Ishikawa (cell line): ENCODE results near the gene SPNS1.

Source experiments
- CEBPB ChIP-seq: IDR thresholded peaks from 2 replicates; pipeline ENCODE4 v1.6.1; 2012
- CREB1 ChIP-seq: IDR thresholded peaks from 2 replicates; pipeline ENCODE4 v1.6.1; 2012; ENCODE audit warnings: low read depth
- EP300 ChIP-seq: IDR thresholded peaks from 2 replicates; pipeline ENCODE4 v1.6.1; 2012; ENCODE audit warnings: borderline replicate concordance
- FOXM1 ChIP-seq: IDR thresholded peaks from 2 replicates; pipeline ENCODE4 v1.6.1; 2012; ENCODE audit warnings: low read depth, borderline replicate concordance
- RAD21 ChIP-seq: IDR thresholded peaks from 2 replicates; pipeline ENCODE4 v1.6.1; 2012; ENCODE audit warnings: low read depth
- TF ChIP-seq, protein P1 (sequence below): IDR thresholded peaks from 2 replicates; pipeline ENCODE4 v1.6.1; 2012; ENCODE audit warnings: low read depth, mild to moderate bottlenecking

DNA sequence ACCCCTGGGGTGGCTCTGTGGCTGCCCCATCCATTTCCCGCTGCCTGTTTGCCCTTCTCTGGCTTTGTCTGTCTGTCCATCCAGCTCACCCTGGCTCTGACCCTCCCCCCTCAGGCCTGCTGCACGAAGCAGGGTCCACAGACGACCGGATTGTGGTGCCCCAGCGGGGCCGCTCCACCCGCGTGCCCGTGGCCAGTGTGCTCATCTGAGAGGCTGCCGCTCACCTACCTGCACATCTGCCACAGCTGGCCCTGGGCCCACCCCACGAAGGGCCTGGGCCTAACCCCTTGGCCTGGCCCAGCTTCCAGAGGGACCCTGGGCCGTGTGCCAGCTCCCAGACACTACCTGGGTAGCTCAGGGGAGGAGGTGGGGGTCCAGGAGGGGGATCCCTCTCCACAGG is 9.5 kb downstream of the SPNS1 start:
- TF ChIP-seq CREB1 (no peak), RAD21 (no peak), FOXM1 (no peak), EP300 (no peak), CEBPB (no peak)
- TF ChIP-seq, protein P1, sequence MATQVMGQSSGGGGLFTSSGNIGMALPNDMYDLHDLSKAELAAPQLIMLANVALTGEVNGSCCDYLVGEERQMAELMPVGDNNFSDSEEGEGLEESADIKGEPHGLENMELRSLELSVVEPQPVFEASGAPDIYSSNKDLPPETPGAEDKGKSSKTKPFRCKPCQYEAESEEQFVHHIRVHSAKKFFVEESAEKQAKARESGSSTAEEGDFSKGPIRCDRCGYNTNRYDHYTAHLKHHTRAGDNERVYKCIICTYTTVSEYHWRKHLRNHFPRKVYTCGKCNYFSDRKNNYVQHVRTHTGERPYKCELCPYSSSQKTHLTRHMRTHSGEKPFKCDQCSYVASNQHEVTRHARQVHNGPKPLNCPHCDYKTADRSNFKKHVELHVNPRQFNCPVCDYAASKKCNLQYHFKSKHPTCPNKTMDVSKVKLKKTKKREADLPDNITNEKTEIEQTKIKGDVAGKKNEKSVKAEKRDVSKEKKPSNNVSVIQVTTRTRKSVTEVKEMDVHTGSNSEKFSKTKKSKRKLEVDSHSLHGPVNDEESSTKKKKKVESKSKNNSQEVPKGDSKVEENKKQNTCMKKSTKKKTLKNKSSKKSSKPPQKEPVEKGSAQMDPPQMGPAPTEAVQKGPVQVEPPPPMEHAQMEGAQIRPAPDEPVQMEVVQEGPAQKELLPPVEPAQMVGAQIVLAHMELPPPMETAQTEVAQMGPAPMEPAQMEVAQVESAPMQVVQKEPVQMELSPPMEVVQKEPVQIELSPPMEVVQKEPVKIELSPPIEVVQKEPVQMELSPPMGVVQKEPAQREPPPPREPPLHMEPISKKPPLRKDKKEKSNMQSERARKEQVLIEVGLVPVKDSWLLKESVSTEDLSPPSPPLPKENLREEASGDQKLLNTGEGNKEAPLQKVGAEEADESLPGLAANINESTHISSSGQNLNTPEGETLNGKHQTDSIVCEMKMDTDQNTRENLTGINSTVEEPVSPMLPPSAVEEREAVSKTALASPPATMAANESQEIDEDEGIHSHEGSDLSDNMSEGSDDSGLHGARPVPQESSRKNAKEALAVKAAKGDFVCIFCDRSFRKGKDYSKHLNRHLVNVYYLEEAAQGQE, result no peak
